MCF 10A (cell line): Measurements from ENCODE around the gene COX10. TPM values are rescaled to one million over a fixed set of nuclear protein-coding genes. Genes with fewer than 3 reads are reported as not detected.
"Not testable (repeated sequence)": the region's sequence is repeated elsewhere in the genome, so short reads cannot be mapped to it uniquely, and the experiment has no call there.

Experiments used
- BruUV-seq: library from RNA; stranded (reverse); fragments of 400-500 nt; replicated peaks from 2 replicates; lab custom pipeline; 2021; lab: Mats Ljungman, UMichigan
- CTCF ChIA-PET: fragments of 300-600 bp; sonication (Branson Sonifier 250); formaldehyde crosslinking; extraction: SDS; loops from one replicate; lab custom pipeline; 2021; ENCODE audit warnings: antibody characterized with exemption, inconsistent platforms; lab: Yijun Ruan, JAX
- POLR2A ChIA-PET: fragments of 300-600, 350-650 bp; sonication (Branson Sonifier 250); formaldehyde crosslinking; extraction: SDS; loops from one replicate; lab custom pipeline; 2020; ENCODE audit warnings: antibody characterized with exemption, inconsistent platforms; lab: Yijun Ruan, JAX
- DNase-seq: peaks from one replicate; pipeline ENCODE4 v3.0.0-alpha.2; 2018; ENCODE audit not compliant: unreplicated experiment
- H3K27ac Mint-ChIP-seq: one replicate; pipeline ENCODE4 v1.8.0; 2022; ENCODE audit warnings: mild to moderate bottlenecking, low read depth, mixed read lengths; ENCODE audit not compliant: unreplicated experiment
- H3K27me3 Mint-ChIP-seq: one replicate; pipeline ENCODE4 v1.8.0; 2022; ENCODE audit warnings: mixed read lengths; ENCODE audit not compliant: insufficient read depth, unreplicated experiment
- H3K36me3 Mint-ChIP-seq: one replicate; pipeline ENCODE4 v1.8.0; 2022; ENCODE audit warnings: mild to moderate bottlenecking, moderate library complexity, mixed read lengths; ENCODE audit not compliant: insufficient read depth, unreplicated experiment
- H3K4me1 Mint-ChIP-seq: one replicate; pipeline ENCODE4 v1.8.0; 2022; ENCODE audit warnings: mixed read lengths; ENCODE audit not compliant: insufficient read depth, unreplicated experiment
- H3K4me3 Mint-ChIP-seq: one replicate; pipeline ENCODE4 v1.8.0; 2022; ENCODE audit warnings: mild to moderate bottlenecking, moderate library complexity, mixed read lengths; ENCODE audit not compliant: unreplicated experiment
- H3K9me3 Mint-ChIP-seq: one replicate; pipeline ENCODE4 v1.8.0; 2022; ENCODE audit warnings: mixed read lengths; ENCODE audit not compliant: unreplicated experiment
- intact Hi-C: fragments of 100-400 bp; cut with micrococcal nuclease; formaldehyde crosslinking; loops from 2 replicates; pipeline ENCODE4 v1.14.1; 2022
- total RNA-seq: library from RNA; stranded (reverse); gene quantifications from 2 replicates; pipeline ENCODE4 v1.2.3, GENCODE V29; 2022
- TF ChIP-seq, protein P1 (sequence below): fragments of 200-600 bp; IDR thresholded peaks from one replicate; pipeline ENCODE4 v1.8.0; 2022; ENCODE audit warnings: antibody characterized with exemption, mild to moderate bottlenecking; ENCODE audit not compliant: unreplicated experiment

COX10 gene
- total RNA-seq, 1 experiment from 2014 or later: 21.0 TPM

DNA sequence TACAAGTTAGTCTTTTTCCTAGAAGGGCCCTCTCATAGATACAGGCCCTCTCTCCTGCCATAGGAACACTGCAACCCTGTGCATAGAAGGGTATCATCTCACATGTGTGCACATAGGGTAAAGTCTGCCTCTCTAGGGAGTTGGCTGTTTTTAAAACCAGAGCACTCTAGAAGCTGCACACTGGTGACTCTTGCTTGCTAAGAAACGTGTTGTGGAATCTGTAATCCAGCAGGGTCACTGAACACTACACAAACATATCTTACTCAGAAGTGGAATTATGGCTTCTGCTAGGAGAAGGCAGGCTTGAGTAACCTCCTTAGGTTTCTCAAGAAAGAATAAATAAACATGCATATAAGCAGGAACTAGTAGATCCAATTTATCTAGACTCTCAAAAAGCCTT lies 121.5 kb downstream of the COX10 start:
- H3K9me3 Mint-ChIP-seq, H3K4me3 Mint-ChIP-seq, H3K27me3 Mint-ChIP-seq, BruUV-seq, H3K4me1 Mint-ChIP-seq, intact Hi-C loops, DNase-seq, POLR2A ChIA-PET, CTCF ChIA-PET, H3K27ac Mint-ChIP-seq, H3K36me3 Mint-ChIP-seq: not testable (repeated sequence)

- H3K4me3 Mint-ChIP-seq, BruUV-seq, H3K27me3 Mint-ChIP-seq, DNase-seq, POLR2A ChIA-PET, CTCF ChIA-PET, H3K4me1 Mint-ChIP-seq, H3K9me3 Mint-ChIP-seq, H3K27ac Mint-ChIP-seq, intact Hi-C loops: not testable (repeated sequence)
- peaks cover 13% of the 10 kb centered on the region for H3K36me3 Mint-ChIP-seq
Observed at GRCh38 chr17:14191469-14191868, 122.2 kb downstream of the COX10 start.

- BruUV-seq, H3K9me3 Mint-ChIP-seq, H3K4me1 Mint-ChIP-seq, POLR2A ChIA-PET, H3K27ac Mint-ChIP-seq, H3K27me3 Mint-ChIP-seq, DNase-seq, CTCF ChIA-PET, H3K4me3 Mint-ChIP-seq, intact Hi-C loops: not testable (repeated sequence)
- H3K36me3 Mint-ChIP-seq: peaks cover 13% of the 10 kb centered on the region
Observed at GRCh38 chr17:14192039-14192438, 122.7 kb downstream of the COX10 start.

DNA sequence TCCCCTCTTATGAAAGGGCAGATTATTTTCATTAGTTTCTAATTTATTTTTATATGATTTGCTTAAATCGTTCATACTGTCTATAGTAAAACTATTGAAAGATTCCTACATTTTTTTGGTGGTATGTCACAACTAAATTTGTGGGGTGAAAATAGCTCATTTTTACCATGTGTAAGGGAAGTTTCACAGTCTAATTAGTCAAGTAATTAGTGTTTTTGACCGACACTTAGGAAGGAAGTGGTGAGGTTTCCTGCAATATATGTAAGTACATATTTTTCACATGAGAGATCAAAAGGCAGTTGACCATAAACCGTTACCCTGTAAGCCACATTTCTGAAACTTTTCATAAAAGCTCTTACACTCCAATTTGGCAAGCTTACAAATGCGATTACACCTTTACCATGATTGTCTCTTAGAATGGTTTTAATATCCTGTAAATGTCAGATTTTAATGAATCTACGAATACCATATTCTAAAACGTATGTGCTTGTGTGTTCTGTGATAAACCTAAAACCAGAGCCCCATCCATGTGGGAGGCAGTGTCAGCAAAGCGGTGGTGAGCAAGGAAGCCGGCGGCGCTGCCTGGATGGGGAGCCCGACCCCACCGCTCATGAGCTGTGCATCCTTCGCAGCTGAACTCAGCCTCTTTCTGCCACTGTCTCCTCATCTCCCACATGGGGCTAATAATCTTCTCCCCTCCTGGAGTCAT lies 123.5 kb downstream of the COX10 start:
- peaks cover 13% of the 10 kb centered on the region for H3K36me3 Mint-ChIP-seq
- CTCF ChIA-PET, H3K9me3 Mint-ChIP-seq, H3K27ac Mint-ChIP-seq, H3K27me3 Mint-ChIP-seq, DNase-seq, POLR2A ChIA-PET, intact Hi-C loops, BruUV-seq, H3K4me3 Mint-ChIP-seq, H3K4me1 Mint-ChIP-seq: not testable (repeated sequence)

DNA sequence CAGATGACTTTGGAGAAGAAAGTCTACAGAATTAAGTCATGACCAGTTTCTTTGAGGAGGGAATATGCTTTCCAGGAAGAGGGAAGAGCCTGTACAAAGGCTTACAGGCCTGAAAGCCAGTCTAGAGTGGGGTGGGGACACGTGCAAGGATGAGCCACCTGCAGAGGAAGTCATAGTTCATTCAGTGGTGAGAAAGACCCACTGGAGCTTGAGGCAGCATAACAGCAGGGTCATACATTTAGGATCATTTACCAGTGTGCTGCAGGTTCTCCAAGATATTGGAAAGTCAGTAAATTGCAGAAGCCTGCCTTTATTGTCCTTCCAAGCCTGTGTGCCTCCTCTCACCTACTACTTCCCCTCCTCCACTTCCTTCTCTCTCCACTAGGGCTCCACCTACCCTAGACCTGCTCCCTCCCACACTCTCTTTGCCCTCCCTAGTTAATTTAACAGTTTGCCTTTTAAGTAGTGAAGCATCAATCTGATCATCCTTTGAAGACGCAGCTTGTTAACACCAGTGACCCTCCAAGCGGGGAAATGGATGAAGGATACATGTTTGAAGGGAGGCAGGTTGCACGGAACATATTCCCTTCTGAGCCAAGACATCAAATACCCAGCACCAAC lies 127.2 kb downstream of the COX10 start:
- ChIA-PET POLR2A (interaction anchor here (1.2 kb wide), 1 partner anchor 10 kb away, joined by 5 read pairs; no protein-coding TSS in a partner anchor), CTCF (interaction anchor here (0.8 kb wide), 1 partner anchor 278 kb away, joined by 4 read pairs; no protein-coding TSS in a partner anchor)
- TF ChIP-seq, protein P1, sequence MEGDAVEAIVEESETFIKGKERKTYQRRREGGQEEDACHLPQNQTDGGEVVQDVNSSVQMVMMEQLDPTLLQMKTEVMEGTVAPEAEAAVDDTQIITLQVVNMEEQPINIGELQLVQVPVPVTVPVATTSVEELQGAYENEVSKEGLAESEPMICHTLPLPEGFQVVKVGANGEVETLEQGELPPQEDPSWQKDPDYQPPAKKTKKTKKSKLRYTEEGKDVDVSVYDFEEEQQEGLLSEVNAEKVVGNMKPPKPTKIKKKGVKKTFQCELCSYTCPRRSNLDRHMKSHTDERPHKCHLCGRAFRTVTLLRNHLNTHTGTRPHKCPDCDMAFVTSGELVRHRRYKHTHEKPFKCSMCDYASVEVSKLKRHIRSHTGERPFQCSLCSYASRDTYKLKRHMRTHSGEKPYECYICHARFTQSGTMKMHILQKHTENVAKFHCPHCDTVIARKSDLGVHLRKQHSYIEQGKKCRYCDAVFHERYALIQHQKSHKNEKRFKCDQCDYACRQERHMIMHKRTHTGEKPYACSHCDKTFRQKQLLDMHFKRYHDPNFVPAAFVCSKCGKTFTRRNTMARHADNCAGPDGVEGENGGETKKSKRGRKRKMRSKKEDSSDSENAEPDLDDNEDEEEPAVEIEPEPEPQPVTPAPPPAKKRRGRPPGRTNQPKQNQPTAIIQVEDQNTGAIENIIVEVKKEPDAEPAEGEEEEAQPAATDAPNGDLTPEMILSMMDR: no peak
- Mint-ChIP-seq H3K4me1 (peaks cover 9% of the 10 kb centered on the region), H3K9me3 (no peaks in the 10 kb centered on the region), H3K27ac (peak overlapping the region; percentile 70), H3K27me3 (no peaks in the 10 kb centered on the region), H3K4me3 (no peak overlapping the region), H3K36me3 (peaks cover 19% of the 10 kb centered on the region)
- no TSS peak for BruUV-seq
- intact Hi-C loops: no loop called here
- no peak for DNase-seq
